NCI-H128 (cell line): Measurements from ENCODE around the gene EPHB2.

Experiments
- DNase-seq: peaks from one replicate; lab custom pipeline; 2025; ENCODE audit not compliant: unreplicated experiment; lab: John Stamatoyannopoulos, UW

Gene EPHB2

DNA sequence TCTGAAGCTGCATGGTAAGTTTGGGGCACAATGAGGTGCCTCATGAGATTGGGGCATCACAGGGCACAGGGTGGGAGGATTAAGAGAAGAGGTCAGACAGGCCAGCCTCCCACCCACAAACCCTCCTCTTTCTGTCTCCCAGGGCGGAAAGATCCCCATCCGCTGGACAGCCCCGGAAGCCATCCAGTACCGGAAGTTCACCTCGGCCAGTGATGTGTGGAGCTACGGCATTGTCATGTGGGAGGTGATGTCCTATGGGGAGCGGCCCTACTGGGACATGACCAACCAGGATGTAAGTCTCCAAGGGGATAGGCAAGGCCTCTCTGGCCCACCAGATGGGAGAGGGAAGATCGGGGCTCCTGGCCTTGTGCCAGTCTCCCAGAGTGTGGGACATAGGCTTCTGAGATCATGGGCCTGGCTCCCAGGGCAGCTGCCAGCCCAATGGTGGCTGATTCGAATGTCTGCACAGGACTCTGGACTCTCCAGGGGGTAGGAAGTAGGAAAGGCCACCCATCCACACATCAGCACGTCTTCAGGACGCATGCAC lies 198.3 kb downstream of the EPHB2 start:
- no peak for DNase-seq

DNA sequence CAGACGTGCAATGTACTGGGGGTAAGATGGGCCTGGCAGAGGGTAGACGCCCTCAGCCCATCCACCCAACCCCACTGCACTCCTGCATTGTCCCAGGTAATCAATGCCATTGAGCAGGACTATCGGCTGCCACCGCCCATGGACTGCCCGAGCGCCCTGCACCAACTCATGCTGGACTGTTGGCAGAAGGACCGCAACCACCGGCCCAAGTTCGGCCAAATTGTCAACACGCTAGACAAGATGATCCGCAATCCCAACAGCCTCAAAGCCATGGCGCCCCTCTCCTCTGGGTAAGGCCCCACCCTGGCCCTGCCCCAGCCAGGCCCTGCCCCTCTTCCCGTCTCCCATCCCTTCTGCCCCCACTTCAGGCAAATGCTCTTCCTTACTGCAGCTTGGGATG lies 199.6 kb downstream of the EPHB2 start:
- no peak for DNase-seq

DNA sequence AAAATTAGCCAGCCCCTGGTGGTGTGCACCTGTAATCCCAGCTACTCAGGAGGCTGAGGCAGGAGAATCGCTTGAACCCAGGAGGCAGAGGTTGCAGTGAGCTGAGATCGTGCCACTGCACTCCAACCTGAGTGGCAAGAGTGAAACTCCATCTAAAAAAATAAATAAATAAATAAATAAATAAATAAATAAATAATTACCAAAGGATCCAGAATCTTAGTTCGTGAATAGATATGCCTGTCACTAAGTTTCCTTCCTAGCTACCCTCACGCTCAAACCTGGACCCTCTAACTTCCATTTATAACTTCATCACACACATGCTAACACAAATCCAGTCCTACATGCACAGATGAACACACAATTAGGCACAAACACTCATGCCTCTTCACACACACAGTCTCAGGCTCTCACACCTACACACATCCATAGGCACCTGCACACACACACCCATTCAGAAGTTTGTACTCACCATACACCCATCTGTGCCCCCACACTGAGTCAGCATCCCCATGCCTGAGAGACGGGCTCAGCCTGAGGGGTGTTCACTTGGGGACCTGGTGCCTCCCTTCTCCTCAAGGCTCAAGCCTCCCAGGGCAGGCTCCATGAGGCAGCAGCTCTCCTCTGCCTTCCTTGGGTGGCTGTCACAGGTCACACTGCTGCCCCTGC lies 200.5 kb downstream of the EPHB2 start:
- no peak for DNase-seq

DNA sequence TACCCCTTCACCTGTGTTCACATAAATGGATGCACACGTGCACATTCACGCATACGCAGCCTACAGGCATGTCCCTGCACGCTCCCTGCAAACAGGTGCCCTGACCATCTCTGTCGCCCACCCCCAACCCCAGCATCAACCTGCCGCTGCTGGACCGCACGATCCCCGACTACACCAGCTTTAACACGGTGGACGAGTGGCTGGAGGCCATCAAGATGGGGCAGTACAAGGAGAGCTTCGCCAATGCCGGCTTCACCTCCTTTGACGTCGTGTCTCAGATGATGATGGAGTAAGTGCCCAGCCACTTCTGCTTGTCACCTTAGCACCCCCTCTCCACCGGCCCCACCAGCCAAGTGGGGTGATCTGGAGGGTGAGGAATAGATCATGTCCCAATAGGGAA lies 201.7 kb downstream of the EPHB2 start:
- no peak for DNase-seq

DNA sequence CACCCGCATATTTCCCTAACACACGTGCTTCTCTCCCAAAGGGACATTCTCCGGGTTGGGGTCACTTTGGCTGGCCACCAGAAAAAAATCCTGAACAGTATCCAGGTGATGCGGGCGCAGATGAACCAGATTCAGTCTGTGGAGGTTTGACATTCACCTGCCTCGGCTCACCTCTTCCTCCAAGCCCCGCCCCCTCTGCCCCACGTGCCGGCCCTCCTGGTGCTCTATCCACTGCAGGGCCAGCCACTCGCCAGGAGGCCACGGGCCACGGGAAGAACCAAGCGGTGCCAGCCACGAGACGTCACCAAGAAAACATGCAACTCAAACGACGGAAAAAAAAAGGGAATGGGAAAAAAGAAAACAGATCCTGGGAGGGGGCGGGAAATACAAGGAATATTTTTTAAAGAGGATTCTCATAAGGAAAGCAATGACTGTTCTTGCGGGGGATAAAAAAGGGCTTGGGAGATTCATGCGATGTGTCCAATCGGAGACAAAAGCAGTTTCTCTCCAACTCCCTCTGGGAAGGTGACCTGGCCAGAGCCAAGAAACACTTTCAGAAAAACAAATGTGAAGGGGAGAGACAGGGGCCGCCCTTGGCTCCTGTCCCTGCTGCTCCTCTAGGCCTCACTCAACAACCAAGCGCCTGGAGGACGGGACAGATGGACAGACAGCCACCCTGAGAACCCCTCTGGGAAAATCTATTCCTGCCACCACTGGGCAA lies 202.9 kb downstream of the EPHB2 start:
- DNase-seq: no peak

DNA sequence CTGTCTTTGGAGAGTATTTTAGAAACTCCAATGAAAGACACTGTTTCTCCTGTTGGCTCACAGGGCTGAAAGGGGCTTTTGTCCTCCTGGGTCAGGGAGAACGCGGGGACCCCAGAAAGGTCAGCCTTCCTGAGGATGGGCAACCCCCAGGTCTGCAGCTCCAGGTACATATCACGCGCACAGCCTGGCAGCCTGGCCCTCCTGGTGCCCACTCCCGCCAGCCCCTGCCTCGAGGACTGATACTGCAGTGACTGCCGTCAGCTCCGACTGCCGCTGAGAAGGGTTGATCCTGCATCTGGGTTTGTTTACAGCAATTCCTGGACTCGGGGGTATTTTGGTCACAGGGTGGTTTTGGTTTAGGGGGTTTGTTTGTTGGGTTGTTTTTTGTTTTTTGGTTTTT lies 203.5 kb downstream of the EPHB2 start:
- no peak for DNase-seq

DNA sequence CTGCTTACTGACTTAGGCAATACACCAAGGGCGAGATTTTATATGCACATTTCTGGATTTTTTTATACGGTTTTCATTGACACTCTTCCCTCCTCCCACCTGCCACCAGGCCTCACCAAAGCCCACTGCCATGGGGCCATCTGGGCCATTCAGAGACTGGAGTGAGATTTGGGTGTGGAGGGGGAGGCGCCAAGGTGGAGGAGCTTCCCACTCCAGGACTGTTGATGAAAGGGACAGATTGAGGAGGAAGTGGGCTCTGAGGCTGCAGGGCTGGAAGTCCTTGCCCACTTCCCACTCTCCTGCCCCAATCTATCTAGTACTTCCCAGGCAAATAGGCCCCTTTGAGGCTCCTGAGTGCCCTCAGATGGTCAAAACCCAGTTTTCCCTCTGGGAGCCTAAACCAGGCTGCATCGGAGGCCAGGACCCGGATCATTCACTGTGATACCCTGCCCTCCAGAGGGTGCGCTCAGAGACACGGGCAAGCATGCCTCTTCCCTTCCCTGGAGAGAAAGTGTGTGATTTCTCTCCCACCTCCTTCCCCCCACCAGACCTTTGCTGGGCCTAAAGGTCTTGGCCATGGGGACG lies 204.1 kb downstream of the EPHB2 start:
- DNase-seq: no peak

DNA sequence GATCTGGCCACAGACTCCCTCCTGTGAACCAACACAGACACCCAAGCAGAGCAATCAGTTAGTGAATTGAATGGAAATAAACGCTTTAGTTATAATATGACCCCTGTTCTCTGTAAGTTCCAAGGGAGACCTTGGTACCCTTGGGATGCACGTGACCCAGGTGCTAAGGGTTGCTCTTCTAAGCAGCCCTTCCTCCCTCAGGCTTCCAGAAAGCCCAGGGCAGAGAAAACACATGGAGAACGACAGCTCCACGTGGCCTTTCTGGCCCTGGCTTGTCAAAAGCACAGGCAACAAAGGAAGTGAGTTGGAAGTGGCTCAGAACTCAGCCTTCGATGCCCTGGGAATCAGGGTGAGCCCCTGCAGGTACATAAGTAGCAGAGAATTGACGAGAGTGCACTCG lies 204.6 kb downstream of the EPHB2 start:
- DNase-seq: no peak

DNA sequence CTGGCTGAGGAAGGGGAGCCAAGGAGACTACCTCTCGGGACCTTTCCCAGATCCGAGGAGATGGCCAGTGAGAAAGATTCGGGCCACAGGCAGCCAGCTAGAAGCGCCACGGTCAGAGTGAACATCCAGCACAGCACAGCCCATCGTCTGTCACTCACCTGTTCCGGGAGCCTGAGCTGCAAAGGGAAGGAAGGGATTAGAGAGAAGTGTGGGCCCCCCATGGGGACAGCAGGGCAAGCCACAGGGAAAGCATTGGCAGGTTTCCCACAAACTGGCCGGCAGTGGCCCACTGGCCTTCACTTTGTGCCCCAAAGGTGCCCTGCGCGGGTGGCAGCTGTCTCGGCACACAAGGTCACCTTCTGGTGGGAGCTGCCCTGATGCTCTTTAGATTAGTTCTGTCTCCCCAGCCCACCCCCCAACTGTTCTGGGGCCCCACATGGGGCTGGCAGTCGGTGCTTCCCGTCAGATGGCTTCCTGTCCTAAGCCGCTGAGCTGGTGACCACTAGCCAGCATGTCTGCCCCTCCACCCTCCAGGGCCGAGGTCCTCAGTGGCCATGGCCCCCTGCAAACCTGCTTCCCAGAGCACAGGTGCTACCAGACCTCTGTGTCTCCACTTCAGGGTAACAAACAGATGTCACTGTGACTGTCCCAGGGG lies 205.3 kb downstream of the EPHB2 start:
- no peak for DNase-seq

DNA sequence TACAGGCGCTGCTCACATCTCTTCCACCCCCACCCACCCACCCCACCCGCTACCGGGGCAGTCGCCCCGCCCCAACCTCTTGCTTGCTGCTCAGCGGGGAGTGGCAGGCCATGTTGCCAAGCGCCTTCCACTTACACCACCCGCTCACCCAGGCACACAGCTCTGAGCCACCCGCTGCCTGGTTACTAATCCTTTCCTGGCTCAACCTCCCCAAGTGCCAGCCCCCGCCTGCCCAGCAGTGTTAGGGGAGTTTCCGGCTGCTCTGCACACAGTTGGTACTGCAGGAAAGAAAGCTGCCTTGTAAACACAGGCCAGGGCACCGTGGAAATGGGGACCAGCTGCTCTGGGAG lies 205.8 kb downstream of the EPHB2 start:
- peak; percentile 67 for DNase-seq

DNA sequence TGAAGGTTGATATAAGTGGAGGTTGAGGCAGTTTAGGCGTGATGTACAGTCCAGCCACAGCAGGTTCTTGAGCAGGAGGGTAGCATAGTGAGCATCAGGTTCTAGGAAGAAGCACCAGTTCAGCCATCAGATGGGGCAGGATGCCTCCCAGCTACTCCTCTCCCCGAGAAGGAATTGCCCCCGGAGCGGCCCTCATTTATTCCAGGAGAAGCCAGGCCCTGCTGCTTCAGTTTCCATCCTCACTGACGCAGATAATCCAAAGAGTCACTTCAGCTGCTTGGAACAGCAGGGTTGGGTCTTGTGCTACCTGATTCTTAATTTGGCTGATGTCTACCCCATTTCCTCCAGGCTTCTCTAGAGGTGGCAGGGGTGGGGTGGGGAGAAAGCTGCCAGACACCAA lies 207.3 kb downstream of the EPHB2 start:
- DNase-seq: no peak

DNA sequence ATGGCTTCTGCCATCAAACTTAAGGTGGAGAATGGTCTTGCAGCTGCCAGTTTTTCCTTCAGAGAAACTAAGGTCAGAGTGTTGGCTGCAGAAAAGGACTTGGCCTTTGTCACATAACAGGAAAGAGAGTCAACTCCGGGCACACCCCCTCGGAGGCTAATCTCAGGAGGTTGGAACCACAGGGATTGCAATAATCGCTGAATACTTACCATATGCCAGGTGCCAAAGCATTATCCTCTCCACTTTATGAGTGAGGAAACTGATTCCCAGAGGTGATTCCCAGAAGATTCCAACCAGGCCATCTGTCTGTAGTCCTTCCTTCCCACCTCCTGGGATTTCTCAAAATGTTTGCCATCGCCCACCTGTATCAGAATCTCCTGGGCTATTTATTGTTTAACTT lies 208.0 kb downstream of the EPHB2 start:
- no peak for DNase-seq

DNA sequence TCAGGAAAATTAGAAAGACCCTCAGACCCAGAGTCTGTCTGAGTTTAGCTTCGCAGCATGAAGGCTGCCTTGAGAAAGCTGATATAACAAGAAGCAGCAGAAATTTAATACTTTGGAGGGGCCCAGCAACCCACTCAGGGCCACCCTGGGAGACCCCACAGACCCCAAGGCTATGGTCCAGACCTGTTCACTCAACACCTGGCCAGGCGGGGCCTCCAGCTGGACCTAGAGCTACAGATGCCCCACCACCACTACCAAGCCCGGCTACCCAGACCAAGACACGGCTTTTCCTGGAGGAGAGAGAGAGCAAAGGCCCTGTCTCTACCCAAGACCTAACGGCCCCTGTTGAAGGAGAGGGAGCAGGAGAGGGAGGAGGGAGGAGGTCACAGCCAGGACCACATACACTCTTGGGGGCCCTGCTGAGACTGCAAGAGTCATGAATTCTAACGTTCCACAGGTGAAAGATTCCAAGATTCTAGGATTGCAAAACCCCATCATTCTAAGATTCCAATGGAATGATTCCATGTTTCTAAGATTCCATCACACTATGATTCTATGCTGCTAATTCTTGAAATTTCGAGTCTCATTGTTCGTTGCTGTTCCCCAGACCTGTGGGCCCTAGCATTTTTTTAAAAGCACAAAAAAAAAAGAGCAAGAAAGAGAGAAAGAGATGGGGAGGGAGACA lies 208.8 kb downstream of the EPHB2 start:
- DNase-seq: no peak

DNA sequence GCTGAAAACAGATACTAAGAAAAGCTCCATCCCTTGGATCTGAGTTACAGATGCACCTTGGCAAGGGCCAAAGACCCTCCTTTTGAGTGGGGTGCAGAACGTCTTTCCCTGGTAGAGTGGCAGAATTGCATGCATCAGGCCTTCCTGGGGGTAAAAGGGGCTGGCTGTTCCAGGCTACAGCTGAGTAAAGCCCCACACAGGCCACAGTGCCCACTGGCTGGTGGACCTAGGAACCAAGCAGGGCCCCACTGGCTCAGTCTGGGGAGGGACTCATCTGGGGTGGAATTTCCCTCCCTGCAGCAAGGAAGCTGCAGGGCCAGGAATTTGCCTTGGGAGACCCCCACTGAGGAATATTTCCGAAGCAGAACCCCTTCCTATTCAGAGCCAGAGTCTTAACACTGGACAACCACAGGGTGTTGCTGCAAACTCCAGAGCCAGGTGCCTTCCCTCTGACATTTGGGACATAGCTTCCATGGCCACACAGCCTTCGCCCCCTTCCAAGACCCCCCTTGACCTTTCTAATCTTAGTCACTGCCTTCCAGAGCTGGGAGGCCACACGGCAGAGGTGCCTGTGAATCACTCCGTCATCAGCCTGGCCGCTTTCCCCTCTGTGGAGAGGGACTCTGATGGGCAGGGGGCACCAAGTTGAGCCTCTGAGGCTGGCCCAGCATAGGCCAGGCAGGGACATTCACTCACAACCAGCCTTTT lies 209.5 kb downstream of the EPHB2 start:
- no peak for DNase-seq

DNA sequence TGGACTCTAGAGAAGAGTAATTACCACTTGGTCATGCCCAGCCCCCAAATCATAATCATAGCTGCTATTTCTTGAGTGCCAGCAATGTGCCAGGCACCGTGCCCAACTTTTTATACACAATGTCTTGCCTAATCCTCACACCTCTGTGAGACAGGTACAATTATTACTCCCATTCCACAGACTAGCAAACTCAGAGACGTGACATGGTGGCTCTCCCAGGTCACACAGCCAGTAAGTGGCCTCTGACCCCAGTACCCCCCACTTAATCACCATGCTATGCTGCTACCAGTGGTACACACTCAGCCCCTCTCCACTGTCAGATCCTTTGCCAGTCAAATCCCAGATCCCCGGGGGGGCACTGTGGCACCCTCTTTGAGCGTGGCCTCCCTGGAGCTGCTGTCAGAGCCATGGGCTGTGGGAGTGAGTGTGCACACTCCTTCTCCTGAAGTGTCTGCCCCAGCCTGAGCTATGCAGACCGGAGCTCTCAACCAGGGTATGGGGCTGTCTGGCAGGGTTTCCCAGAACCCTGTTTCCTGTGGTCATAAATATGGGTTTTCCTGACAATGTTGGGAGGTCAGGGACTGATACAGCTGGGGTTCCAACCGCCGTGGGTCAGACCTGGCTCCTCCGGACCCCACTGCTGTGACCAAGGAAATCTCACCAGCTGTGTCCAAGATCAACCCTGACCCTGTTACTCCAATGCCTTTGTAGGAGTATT lies 210.3 kb downstream of the EPHB2 start:
- no peak for DNase-seq

DNA sequence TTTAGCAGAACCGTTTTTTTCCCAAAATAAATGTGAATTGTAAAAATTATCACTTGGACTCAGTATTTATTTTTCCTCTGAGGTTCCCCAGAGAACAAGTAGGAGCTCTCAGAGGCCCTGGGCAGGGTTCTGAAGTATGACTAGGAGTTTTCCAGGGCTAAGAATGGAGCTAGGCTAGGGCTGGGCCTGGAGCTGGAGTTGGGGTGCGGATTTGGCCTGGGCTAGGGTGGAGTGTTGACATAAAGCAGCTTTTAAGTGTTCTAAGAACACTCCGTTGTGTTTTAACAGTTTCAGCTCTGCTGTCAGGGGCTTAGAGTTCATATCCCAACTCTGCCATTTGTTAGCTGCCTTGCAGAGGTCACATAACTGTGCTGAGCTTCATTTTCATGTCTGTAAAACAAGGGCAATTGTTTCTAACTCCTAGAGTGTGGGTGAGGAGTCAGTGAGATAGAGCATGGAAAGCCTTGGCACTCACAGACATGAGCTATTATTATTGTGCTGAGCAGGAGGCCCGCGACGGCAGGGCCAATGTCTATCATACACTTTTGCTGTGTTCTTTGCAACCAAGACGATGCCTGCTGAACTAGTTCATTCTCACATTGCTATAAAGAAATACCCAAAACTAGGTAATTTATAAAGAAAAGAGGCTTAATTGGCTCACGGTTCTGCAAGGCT lies 210.9 kb downstream of the EPHB2 start:
- no peak for DNase-seq

DNA sequence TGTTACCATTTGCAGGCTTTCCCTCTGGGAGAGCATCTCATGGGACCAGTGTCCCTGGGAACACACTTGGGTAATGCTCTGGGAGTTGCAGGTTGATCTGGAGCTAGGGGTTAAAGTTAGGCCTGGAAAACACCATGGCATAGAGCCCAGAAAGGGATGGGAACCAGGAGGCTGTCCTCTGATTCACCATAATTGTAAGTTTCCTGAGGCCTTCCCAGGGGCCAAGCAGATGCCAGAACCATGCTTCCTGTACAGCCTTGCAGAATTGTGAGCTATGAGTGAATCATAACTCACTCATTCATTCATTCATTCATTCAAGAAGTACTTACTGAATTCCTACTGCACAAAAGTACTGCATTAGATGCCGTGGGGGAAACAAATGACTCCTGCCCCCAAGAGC lies 212.0 kb downstream of the EPHB2 start:
- no peak for DNase-seq

DNA sequence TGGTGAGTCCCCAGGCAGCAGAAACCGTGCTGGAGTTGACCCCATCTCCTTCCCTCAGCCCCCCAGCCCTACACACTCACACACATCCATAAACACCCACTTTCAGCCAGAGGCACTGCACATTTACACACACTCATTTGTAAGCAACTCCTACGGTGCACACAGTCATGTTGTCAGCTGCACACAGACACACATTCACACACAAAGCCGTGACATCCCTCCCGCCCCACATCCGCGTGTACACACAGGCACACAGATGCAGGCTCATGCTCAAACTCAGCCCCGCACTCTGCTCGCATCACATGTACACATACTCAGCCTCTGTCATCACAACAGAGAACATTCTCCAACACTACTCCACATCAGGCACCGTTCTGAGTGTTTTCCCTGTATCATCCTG lies 214.5 kb downstream of the EPHB2 start:
- no peak for DNase-seq

DNA sequence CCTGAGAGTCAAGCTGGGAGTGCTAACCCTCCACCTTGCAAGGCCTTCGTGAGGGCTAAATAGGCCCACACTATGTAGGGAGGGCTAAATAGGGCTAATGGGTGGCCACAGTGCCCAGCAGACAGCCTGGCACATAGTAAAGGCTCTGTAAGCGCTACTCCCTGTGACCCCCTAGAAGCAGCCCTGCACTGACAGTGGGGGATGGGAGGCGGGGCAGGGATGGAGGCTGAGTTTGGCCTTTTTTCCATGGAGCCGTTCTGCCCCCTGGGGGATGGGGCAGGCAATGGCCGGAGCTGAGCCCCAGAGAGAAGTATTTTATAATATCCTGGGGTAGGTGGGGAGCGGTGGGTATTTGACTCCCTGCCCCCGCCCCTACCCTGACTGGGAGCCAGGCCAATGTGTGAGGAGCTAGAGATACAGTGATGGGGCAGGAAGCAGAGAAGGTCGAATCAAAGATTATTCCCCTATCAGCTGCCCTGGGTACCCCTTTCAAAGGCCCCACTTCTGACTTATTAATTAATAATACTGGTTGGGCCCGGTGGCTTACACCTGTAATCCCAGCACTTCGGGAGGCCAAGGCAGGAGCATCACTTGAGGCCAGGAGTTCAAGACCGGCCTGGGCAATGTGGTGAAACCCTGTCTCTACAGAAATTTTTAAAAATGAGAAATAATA lies 219.7 kb downstream of the EPHB2 start:
- DNase-seq: peak; percentile 19
